Prostate gland (tissue), 2 donors: ENCODE measurements around the gene SRR. TPM values are rescaled to one million over a fixed set of nuclear protein-coding genes. Genes with fewer than 3 reads are reported as not detected.
"Not testable (repeated sequence)": the region's sequence is repeated elsewhere in the genome, so short reads cannot be mapped to it uniquely, and the experiment has no call there.

Source experiments
- DNase-seq: peaks from one replicate; pipeline ENCODE4 v3.0.0-alpha.2; 2019; ENCODE audit warnings: low spot score
- H3K27ac ChIP-seq, 2 donors: fragments of 200-600 bp; sonication (generic); 2 replicates each; pipeline ENCODE4 v1.5.1; 2017 to 2019
- H3K27me3 ChIP-seq: fragments of 200-600 bp; sonication (generic); replicated peaks from 2 replicates; pipeline ENCODE4 v1.5.1; 2019; ENCODE audit not compliant: insufficient read depth
- H3K36me3 ChIP-seq, 2 donors: fragments of 200-600 bp; sonication (generic); 1 replicate in 1 of 2; 2 replicates in 1 of 2; pipeline versions ENCODE4 v1.5.1 to v1.8.1; 2017 to 2019
- H3K4me1 ChIP-seq: fragments of 200-600 bp; sonication (generic); replicated peaks from 2 replicates; pipeline ENCODE4 v1.5.1; 2019
- H3K4me3 ChIP-seq, 2 donors: fragments of 200-600 bp; sonication (generic); 2 replicates each; pipeline ENCODE4 v1.5.1; 2017 to 2019
- H3K9me3 ChIP-seq: fragments of 200-600 bp; sonication (generic); 2 replicates; pipeline ENCODE4 v1.5.1; 2017
- POLR2A ChIP-seq: fragments of 450-650 bp; IDR thresholded peaks from one replicate; pipeline ENCODE4 v1.6.1; 2016; ENCODE audit warnings: antibody characterized with exemption, mild to moderate bottlenecking
- POLR2AphosphoS5 ChIP-seq: sonication (generic); formaldehyde crosslinking; IDR thresholded peaks from one replicate; pipeline ENCODE4 v1.6.1; 2017; ENCODE audit warnings: antibody characterized with exemption
- WGBS: methylation state at CpG from one replicate; pipeline ENCODE4 v1.1.5; 2018; 5-methylcytosine and 5-hydroxymethylcytosine counted together
- intact Hi-C: fragments of 100-400 bp; cut with DNase I; formaldehyde crosslinking; loops from one replicate; pipeline ENCODE4 v1.14.2; 2022
- total RNA-seq, 2 donors: library from RNA; depleted of rRNA; stranded (reverse); fragments of >200 nt; gene quantifications; one replicate each; pipeline ENCODE4 v1.1.0, GENCODE V29; 2016
- TF ChIP-seq, protein P1 (sequence below), 4 experiments: fragments of 200-600 bp in 2 of 4; fragments of 450-650 bp in 2 of 4; sonication (generic) in 2 of 4; IDR thresholded peaks; 1 replicate in 3 of 4; 2 replicates in 1 of 4; pipeline ENCODE4 v1.5.1; 2016 to 2019; ENCODE audit warnings: antibody characterized with exemption in 4 of 4, mild to moderate bottlenecking in 2 of 4, moderate library complexity in 2 of 4

SRR gene
- total RNA-seq, 2 donors from 2014 or later: 10.8 to 27.5 TPM

GRCh38 chr17:2263183-2264066 is 40.3 kb upstream of the SRR start:
- WGBS: 37% methylated on average over 8 of the region's 8 CpGs
- TF ChIP-seq POLR2AphosphoS5 (no peak), POLR2A (no peak)
- TF ChIP-seq, protein P1, sequence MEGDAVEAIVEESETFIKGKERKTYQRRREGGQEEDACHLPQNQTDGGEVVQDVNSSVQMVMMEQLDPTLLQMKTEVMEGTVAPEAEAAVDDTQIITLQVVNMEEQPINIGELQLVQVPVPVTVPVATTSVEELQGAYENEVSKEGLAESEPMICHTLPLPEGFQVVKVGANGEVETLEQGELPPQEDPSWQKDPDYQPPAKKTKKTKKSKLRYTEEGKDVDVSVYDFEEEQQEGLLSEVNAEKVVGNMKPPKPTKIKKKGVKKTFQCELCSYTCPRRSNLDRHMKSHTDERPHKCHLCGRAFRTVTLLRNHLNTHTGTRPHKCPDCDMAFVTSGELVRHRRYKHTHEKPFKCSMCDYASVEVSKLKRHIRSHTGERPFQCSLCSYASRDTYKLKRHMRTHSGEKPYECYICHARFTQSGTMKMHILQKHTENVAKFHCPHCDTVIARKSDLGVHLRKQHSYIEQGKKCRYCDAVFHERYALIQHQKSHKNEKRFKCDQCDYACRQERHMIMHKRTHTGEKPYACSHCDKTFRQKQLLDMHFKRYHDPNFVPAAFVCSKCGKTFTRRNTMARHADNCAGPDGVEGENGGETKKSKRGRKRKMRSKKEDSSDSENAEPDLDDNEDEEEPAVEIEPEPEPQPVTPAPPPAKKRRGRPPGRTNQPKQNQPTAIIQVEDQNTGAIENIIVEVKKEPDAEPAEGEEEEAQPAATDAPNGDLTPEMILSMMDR (IDR thresholded peaks at IDR 0.05): no peak
- no peak for DNase-seq
- Histone ChIP-seq H3K4me3 (no peak overlapping the region), H3K9me3 (no peaks in the 10 kb centered on the region), H3K27me3 (no peaks in the 10 kb centered on the region), H3K36me3 (no peaks in the 10 kb centered on the region), H3K27ac (peak overlapping the region; percentile 41 to 43), H3K4me1 (no peaks in the 10 kb centered on the region)
- intact Hi-C loops: no loop called here

GRCh38 chr17:2264067-2264860 is 39.5 kb upstream of the SRR start:
- no peak for DNase-seq
- peak overlapping the region; percentile 41 to 43 for H3K27ac ChIP-seq
- intact Hi-C loops: no loop called here
- TF ChIP-seq, protein P1 (IDR thresholded peaks at IDR 0.05): no peak
- TF ChIP-seq POLR2AphosphoS5 (no peak), POLR2A (no peak)
- H3K4me1 ChIP-seq: no peaks in the 10 kb centered on the region
- 69% methylated on average over 10 of the region's 10 CpGs for WGBS
- H3K27me3 ChIP-seq: no peaks in the 10 kb centered on the region
- no peaks in the 10 kb centered on the region for H3K9me3 ChIP-seq
- H3K4me3 ChIP-seq: no peak overlapping the region
- H3K36me3 ChIP-seq: no peaks in the 10 kb centered on the region

DNA sequence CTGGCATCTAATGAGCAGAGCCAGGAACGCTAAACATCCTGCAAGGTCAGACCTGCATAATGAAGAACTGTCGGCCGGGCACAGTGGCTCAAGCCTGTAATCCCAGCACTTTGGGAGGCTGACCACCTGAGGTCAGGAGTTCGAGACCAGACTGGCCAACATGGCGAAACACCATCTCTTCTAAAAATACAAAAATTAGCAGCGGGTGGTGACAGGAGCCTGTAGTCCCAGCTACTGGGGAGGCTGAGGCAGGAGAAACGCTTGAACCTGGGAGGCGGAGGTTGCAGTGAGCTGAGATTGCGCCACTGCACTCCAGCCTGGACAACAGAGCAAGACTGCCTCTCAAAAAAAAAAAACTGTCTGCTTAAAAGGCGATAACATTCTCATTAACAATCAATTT is 38.6 kb upstream of the SRR start:
- H3K4me1 ChIP-seq, H3K27ac ChIP-seq, intact Hi-C loops: not testable (repeated sequence)

DNA sequence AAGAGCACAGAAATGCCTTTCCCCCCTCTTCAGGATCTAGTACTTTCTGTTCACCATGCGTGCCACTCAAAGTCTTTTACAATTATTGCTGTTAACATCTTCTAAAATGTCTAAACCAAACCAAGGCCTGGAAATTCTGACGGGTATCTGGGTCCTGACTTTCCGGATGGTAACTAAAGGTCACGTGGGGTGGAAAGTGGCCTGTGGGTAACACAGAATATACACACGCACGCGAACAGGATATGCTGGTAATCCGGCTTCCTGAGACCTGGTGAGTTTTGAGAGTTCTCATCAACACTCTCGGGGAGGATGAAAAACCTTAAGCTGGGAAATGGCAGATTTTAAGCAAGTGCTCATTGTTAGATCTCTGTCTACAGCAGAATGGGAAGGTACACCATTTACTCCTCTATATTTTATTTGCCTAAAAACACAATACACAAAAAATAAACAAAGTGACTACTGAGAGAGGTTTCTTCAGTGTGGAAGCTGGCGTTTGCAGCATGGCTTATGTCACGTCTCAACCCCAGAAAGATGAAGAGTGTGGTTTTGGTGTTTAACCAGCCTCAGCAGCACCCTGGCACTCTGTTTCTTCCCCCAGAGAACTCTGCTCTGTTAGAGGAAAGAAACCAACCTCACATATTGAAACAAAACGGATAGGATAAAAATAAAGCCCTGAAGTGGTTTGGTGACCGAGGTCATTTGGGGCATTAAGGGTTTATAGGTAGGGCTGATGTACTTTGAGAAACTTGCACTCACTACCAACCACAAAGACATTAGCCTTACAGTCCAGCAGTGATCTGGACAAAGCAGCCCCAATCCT is 37.5 kb upstream of the SRR start:
- no peak overlapping the region for H3K4me3 ChIP-seq
- TF ChIP-seq, protein P1 (IDR thresholded peaks at IDR 0.05): no peak
- no peak for TF ChIP-seq POLR2A
- no peak for TF ChIP-seq POLR2AphosphoS5
- no peak overlapping the region for H3K27ac ChIP-seq
- intact Hi-C loops: no loop called here
- no peak for DNase-seq
- no peaks in the 10 kb centered on the region for H3K4me1 ChIP-seq
- no peaks in the 10 kb centered on the region for H3K9me3 ChIP-seq
- H3K36me3 ChIP-seq: no peaks in the 10 kb centered on the region
- no peaks in the 10 kb centered on the region for H3K27me3 ChIP-seq
- 86% methylated on average over 13 of the region's 13 CpGs for WGBS

More for the DNA sequence above, 38.6 kb upstream of the SRR start:
- 93% methylated on average over 10 of the region's 10 CpGs for WGBS
- H3K4me3 ChIP-seq, DNase-seq, H3K27me3 ChIP-seq, H3K9me3 ChIP-seq, H3K36me3 ChIP-seq: not testable (repeated sequence)

- intact Hi-C loops: no loop called here
- no peaks in the 10 kb centered on the region for H3K27me3 ChIP-seq
- H3K27ac ChIP-seq: no peak overlapping the region
- WGBS: 89% methylated on average over 3 of the region's 3 CpGs
- no peaks in the 10 kb centered on the region for H3K4me1 ChIP-seq
- DNase-seq: no peak
- TF ChIP-seq, protein P1 (IDR thresholded peaks at IDR 0.05): no peak
- no peak for TF ChIP-seq POLR2A
- no peak for TF ChIP-seq POLR2AphosphoS5
- no peaks in the 10 kb centered on the region for H3K9me3 ChIP-seq
- no peaks in the 10 kb centered on the region for H3K36me3 ChIP-seq
- no peak overlapping the region for H3K4me3 ChIP-seq
Measured at GRCh38 chr17:2266865-2267228, 36.9 kb upstream of the SRR start.
